Stimulated activated CD4-positive, alpha-beta T cell treated with anti-CD3 and anti-CD28 coated beads, Interleukin-4, amount 100 ng/mL, for 4 hours (primary cell): ENCODE results near the gene CHORDC1.
"Not testable (repeated sequence)": the region's sequence is repeated elsewhere in the genome, so short reads cannot be mapped to it uniquely, and the experiment has no call there.

Source experiments
- DNase-seq, 2 experiments: peaks; one replicate each; pipeline ENCODE4 v3.0.0-alpha.2; 2020

CHORDC1 gene

GRCh38 chr11:90213322-90213721 lies 9.5 kb downstream of the CHORDC1 start:
- DNase-seq = no peak

- DNase-seq = no peak
Observed at GRCh38 chr11:90208857-90209256, 14.0 kb downstream of the CHORDC1 start.

GRCh38 chr11:90207992-90208391 lies 14.9 kb downstream of the CHORDC1 start:
- not testable (repeated sequence) for DNase-seq

- peak in 1 of 2 experiments; percentile 6 for DNase-seq
Observed at GRCh38 chr11:90204832-90205646, 17.8 kb downstream of the CHORDC1 start.

- DNase-seq = no peak
Observed at GRCh38 chr11:90204407-90204806, 18.4 kb downstream of the CHORDC1 start.

- DNase-seq = no peak
Observed at GRCh38 chr11:90202342-90202741, 20.5 kb downstream of the CHORDC1 start.

GRCh38 chr11:90197377-90197776 lies 25.5 kb downstream of the CHORDC1 start:
- DNase-seq = no peak

- DNase-seq = no peak
Observed at GRCh38 chr11:90192869-90193582, 29.8 kb downstream of the CHORDC1 start.

- no peak for DNase-seq
Observed at GRCh38 chr11:90189011-90189410, 33.8 kb downstream of the CHORDC1 start.

GRCh38 chr11:90187839-90188238 lies 35.0 kb downstream of the CHORDC1 start:
- no peak for DNase-seq

GRCh38 chr11:90179923-90180322 lies 42.9 kb downstream of the CHORDC1 start:
- DNase-seq = no peak

GRCh38 chr11:90178751-90179150 lies 44.1 kb downstream of the CHORDC1 start:
- no peak for DNase-seq

- DNase-seq = no peak
Observed at GRCh38 chr11:90176069-90176468, 46.8 kb downstream of the CHORDC1 start.

- DNase-seq = no peak
Observed at GRCh38 chr11:90171359-90171758, 51.5 kb downstream of the CHORDC1 start.

GRCh38 chr11:90168571-90168970 lies 54.3 kb downstream of the CHORDC1 start:
- no peak for DNase-seq

- DNase-seq = not testable (repeated sequence)
Observed at GRCh38 chr11:90167704-90168103, 55.1 kb downstream of the CHORDC1 start.

- DNase-seq = not testable (repeated sequence)
Observed at GRCh38 chr11:90166982-90167573, 55.8 kb downstream of the CHORDC1 start.
